Measurements from ENCODE around the gene TAAR9. TPM values are rescaled to one million over a fixed set of nuclear protein-coding genes. Genes with fewer than 3 reads are reported as not detected.

The TAAR9 gene
- polyA plus RNA-seq, 3 donors: not detected

DNA sequence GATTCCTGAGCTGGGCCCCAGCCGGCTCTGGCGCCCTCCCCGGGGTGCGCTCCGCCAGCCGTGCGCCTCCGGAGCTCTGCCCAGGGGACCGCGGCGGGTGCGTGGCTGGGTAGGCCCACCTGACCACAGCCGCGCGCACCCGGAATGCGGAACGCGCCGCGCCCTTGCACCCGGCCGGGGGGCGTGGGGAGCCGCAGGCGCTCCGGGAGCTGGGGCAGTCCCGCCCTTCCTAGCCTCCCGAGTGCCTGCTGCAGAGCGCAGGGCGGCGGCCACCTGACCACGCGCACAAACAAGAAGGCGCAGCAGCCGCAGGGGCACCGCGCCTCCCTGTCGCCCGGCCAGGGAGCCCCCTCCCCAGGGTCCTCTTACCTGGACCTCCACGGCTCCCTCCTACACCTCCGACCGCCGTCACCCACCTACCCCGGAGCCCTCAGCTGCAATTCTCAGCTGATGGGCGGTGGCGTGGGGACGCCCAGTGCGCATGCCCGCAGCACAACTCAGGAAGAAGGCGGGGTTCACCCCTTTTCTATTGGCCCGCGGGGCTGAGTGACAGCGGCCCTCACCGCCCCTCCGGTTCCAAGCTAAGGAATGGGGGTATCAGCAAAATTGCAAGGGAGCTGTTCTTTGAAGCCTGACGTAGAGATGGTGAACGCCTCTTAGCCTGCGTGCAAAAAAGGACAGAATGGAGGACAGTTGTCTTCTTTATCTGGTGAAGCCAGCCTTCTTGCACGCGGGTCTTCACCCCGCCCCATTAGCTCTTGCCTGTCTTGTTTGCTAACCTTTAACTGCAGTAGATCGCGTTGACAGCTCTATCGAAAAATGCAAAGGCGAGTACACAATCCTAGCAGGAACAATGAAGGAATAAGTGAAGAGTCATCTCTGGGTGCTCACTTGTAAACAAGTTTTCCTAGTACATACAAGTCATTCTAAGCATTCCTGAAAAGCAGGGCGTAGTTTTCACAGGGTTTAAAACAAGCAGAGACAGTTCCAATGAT lies 25.1 kb upstream of the TAAR9 start, which contains the start of gene STX7:
STX7 (minus strand) TSS at position 479 of the 995 bp plus-strand sequence. CDS start 9,586 bp downstream, outside the sequence.
- Mint-ChIP-seq H3K4me3 (peak within 1 kb of the TSS; percentile 95 to 99), H3K4me1 (peaks cover 45% of the 10 kb centered on the region), H3K27ac (peak within 1 kb of the TSS; percentile 92 to 98 (median 97)), H3K36me3 (peaks cover 10 to 12% of the 10 kb centered on the region in 2 donors), H3K9me3 (no peaks in the 10 kb centered on the region), H3K27me3 (ENCODE audit: low read depth in 3 of 3) (peaks cover 0 to 2% (median 2%) of the 10 kb centered on the region in 3 donors)
- Histone ChIP-seq H3K27ac (ENCODE audit: low read depth in 1 of 2, low read length in 2 of 2) (peak within 1 kb of the TSS; percentile 79 to 85), H3K4me1 (ENCODE audit: control insufficient read depth in 1 of 2, insufficient read depth in 2 of 2, low read length in 2 of 2) (peaks cover 33 to 42% of the 10 kb centered on the region in 2 donors), H4K20me1 (ENCODE audit: insufficient read depth, low read length) (peaks cover 43% of the 10 kb centered on the region), H3K4me3 (replicated peaks in 1 of 3; ENCODE audit: low read depth in 2 of 3, low read length in 3 of 3) (peak within 1 kb of the TSS; percentile 81 to 92 (median 84)), H3K36me3 (replicated peaks in 1 of 2; ENCODE audit: control insufficient read depth in 1 of 2, insufficient read depth in 2 of 2, low read length in 2 of 2) (peaks cover 7 to 12% of the 10 kb centered on the region in 2 donors), H2AFZ (ENCODE audit: insufficient read depth, low read depth, low read length, poor library complexity, severe bottlenecking) (peak within 1 kb of the TSS; percentile 82), H3K9ac (ENCODE audit: insufficient read depth, low read length, poor library complexity, severe bottlenecking) (peak within 1 kb of the TSS; percentile 88), H3K79me2 (ENCODE audit: insufficient read depth, low read length) (peaks cover 51% of the 10 kb centered on the region), H3K27me3 (ENCODE audit: control insufficient read depth in 2 of 2, insufficient read depth in 2 of 2, low read length in 2 of 2) (no peaks in the 10 kb centered on the region), H3K4me2 (replicated peaks; ENCODE audit: extremely low read depth, low read length, poor library complexity, severe bottlenecking) (peak within 1 kb of the TSS; percentile 87), H3K9me3 (replicated peaks in 1 of 2; ENCODE audit: control insufficient read depth in 1 of 2, insufficient read depth in 1 of 2, low read length in 2 of 2) (no peaks in the 10 kb centered on the region)
- intact Hi-C loops (cut with micrococcal nuclease): loop anchor here (5.0 to 10.0 kb wide), 2 partner anchors 152 to 299 kb away; partner anchors contain the start of gene RPS12 (in 1 of the 2)
- peak; percentile 73 to 84 (median 78) for DNase-seq
- TF ChIP-seq, protein P1, sequence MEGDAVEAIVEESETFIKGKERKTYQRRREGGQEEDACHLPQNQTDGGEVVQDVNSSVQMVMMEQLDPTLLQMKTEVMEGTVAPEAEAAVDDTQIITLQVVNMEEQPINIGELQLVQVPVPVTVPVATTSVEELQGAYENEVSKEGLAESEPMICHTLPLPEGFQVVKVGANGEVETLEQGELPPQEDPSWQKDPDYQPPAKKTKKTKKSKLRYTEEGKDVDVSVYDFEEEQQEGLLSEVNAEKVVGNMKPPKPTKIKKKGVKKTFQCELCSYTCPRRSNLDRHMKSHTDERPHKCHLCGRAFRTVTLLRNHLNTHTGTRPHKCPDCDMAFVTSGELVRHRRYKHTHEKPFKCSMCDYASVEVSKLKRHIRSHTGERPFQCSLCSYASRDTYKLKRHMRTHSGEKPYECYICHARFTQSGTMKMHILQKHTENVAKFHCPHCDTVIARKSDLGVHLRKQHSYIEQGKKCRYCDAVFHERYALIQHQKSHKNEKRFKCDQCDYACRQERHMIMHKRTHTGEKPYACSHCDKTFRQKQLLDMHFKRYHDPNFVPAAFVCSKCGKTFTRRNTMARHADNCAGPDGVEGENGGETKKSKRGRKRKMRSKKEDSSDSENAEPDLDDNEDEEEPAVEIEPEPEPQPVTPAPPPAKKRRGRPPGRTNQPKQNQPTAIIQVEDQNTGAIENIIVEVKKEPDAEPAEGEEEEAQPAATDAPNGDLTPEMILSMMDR (IDR thresholded peaks at IDR 0.05): no peak
- 0% methylated on average over 62 of the region's 67 CpGs for WGBS (ENCODE audit: insufficient coverage)

DNA sequence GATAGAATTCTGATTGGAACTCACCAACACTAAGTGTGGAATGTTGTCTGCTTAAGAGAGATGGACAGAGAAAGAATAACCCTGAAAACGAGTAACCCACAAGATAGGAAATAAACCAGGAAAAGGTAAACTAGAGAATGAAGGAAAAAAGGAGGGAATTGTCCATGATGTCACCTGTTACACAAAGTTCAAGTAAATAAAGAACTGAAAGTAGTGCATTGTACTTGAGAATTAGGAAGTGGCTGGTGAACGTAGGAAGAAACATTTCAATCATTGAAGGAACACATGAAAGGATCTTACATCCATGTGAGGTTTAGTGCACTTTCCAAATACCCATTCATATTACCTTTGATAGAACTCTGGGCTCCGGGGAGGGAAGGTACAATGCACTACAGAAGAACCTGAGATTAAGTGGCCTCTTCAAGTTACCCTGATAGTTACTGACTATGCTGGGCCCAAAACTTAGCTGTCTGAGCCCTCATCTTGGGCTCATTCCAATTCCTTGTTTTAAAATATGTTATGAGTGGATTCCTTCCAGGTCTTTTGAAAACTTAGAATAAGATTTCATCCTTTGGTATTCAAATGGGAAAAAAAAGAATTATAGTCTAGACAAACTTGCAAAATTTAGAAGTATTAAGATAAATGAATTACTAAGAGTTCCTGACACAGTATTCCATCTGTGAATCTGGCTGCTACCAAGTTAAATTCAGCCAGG lies 24.1 kb upstream of the TAAR9 start:
- H3K9ac ChIP-seq (ENCODE audit: insufficient read depth, low read length, poor library complexity, severe bottlenecking): no peak overlapping the region
- peak overlapping the region; percentile 87 for H3K4me2 ChIP-seq (replicated peaks; ENCODE audit: extremely low read depth, low read length, poor library complexity, severe bottlenecking)
- peak in 2 of 3 donors; percentile 51 to 54 for DNase-seq
- peaks cover 0 to 2% of the 10 kb centered on the region in 2 donors for H3K36me3 Mint-ChIP-seq
- H3K9me3 Mint-ChIP-seq: no peaks in the 10 kb centered on the region
- H2AFZ ChIP-seq (ENCODE audit: insufficient read depth, low read depth, low read length, poor library complexity, severe bottlenecking): peak overlapping the region; percentile 19
- intact Hi-C loops (cut with micrococcal nuclease): loop anchor here (5.0 to 10.0 kb wide), 2 partner anchors 151 to 298 kb away; partner anchors contain the start of gene RPS12 (in 1 of the 2)
- TF ChIP-seq, protein P1 (IDR thresholded peaks at IDR 0.05): no peak
- H3K27me3 Mint-ChIP-seq (ENCODE audit: low read depth in 3 of 3): peaks cover 0 to 2% (median 2%) of the 10 kb centered on the region in 3 donors
- H3K4me1 Mint-ChIP-seq: peaks cover 36% of the 10 kb centered on the region
- peak overlapping the region; percentile 92 to 98 (median 97) for H3K27ac Mint-ChIP-seq
- peaks cover 33 to 42% of the 10 kb centered on the region in 2 donors for H3K4me1 ChIP-seq (ENCODE audit: control insufficient read depth in 1 of 2, insufficient read depth in 2 of 2, low read length in 2 of 2)
- peaks cover 32% of the 10 kb centered on the region for H4K20me1 ChIP-seq (ENCODE audit: insufficient read depth, low read length)
- whole genome bisulfite sequencing (ENCODE audit: insufficient coverage): no CpG with 5 or more reads among the region's 3 CpGs
- H3K4me3 ChIP-seq (replicated peaks in 1 of 3; ENCODE audit: low read depth in 2 of 3, low read length in 3 of 3): peak overlapping the region in 1 of 3 experiments; percentile 81
- H3K9me3 ChIP-seq (replicated peaks in 1 of 2; ENCODE audit: control insufficient read depth in 1 of 2, insufficient read depth in 1 of 2, low read length in 2 of 2): no peaks in the 10 kb centered on the region
- H3K79me2 ChIP-seq (ENCODE audit: insufficient read depth, low read length): peaks cover 41% of the 10 kb centered on the region
- peak overlapping the region; percentile 73 to 95 for H3K4me3 Mint-ChIP-seq
- no peaks in the 10 kb centered on the region for H3K27me3 ChIP-seq (ENCODE audit: control insufficient read depth in 2 of 2, insufficient read depth in 2 of 2, low read length in 2 of 2)
- H3K36me3 ChIP-seq (replicated peaks in 1 of 2; ENCODE audit: control insufficient read depth in 1 of 2, insufficient read depth in 2 of 2, low read length in 2 of 2): peaks cover 0 to 2% of the 10 kb centered on the region in 2 donors
- peak overlapping the region in 1 of 2 donors; percentile 85 for H3K27ac ChIP-seq (ENCODE audit: low read depth in 1 of 2, low read length in 2 of 2)

Measured in CD14-positive monocyte (primary cell).